ENCODE data around the gene CXCR4. TPM values are rescaled to one million over a fixed set of nuclear protein-coding genes. Genes with fewer than 3 reads are reported as not detected.

The CXCR4 gene
- polyA plus RNA-seq, 1 of the 3 experiments (the other 2 are of a cell fraction): 0.48 TPM

DNA sequence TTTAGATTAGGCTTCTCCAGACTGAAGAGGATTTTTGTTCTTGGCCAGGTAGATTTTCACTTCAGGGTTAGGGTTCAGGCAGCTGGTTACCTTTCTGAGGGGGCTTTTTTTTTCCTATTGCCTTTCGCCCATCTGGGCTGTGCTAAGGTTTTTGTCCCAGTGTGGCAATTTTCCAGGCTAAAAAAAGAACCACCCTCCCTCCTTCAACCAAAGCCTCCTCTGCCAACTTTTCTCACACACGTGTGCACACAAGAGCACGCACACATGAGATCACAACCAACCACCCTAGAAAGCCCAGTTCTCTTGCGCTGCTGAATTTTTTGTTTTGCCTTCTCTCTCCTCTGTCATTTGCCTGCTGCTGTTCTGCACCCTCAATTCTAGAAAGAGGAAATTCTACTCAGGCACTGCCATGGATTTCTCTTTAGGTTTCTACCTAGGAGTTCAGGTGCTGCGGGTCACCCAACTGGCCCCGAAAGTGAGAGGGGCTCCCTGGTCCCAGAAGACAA is 8.5 kb upstream of the CXCR4 start:
- TF ChIP-seq MXI1 (IDR thresholded peaks at IDR 0.05; ENCODE audit: low read depth, low read length) (no peak), NFIC (IDR thresholded peaks at IDR 0.05; ENCODE audit: borderline replicate concordance) (no peak), GABPA (IDR thresholded peaks at IDR 0.05; ENCODE audit: low read depth) (no peak), FOXM1 (IDR thresholded peaks at IDR 0.05; ENCODE audit: low read depth) (no peak), ELF1 (IDR thresholded peaks at IDR 0.05) (no peak)
- TF ChIP-seq, protein P1, sequence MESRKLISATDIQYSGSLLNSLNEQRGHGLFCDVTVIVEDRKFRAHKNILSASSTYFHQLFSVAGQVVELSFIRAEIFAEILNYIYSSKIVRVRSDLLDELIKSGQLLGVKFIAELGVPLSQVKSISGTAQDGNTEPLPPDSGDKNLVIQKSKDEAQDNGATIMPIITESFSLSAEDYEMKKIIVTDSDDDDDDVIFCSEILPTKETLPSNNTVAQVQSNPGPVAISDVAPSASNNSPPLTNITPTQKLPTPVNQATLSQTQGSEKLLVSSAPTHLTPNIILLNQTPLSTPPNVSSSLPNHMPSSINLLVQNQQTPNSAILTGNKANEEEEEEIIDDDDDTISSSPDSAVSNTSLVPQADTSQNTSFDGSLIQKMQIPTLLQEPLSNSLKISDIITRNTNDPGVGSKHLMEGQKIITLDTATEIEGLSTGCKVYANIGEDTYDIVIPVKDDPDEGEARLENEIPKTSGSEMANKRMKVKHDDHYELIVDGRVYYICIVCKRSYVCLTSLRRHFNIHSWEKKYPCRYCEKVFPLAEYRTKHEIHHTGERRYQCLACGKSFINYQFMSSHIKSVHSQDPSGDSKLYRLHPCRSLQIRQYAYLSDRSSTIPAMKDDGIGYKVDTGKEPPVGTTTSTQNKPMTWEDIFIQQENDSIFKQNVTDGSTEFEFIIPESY (IDR thresholded peaks at IDR 0.05; ENCODE audit: borderline replicate concordance, low read depth): no peak
- TF ChIP-seq, protein P2, sequence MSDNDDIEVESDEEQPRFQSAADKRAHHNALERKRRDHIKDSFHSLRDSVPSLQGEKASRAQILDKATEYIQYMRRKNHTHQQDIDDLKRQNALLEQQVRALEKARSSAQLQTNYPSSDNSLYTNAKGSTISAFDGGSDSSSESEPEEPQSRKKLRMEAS (IDR thresholded peaks at IDR 0.05; ENCODE audit: low read depth): no peak
- TF ChIP-seq, protein P3, sequence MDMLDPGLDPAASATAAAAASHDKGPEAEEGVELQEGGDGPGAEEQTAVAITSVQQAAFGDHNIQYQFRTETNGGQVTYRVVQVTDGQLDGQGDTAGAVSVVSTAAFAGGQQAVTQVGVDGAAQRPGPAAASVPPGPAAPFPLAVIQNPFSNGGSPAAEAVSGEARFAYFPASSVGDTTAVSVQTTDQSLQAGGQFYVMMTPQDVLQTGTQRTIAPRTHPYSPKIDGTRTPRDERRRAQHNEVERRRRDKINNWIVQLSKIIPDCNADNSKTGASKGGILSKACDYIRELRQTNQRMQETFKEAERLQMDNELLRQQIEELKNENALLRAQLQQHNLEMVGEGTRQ (IDR thresholded peaks at IDR 0.05; ENCODE audit: borderline replicate concordance, low read depth, low read length): no peak
- TF ChIP-seq, protein P4, sequence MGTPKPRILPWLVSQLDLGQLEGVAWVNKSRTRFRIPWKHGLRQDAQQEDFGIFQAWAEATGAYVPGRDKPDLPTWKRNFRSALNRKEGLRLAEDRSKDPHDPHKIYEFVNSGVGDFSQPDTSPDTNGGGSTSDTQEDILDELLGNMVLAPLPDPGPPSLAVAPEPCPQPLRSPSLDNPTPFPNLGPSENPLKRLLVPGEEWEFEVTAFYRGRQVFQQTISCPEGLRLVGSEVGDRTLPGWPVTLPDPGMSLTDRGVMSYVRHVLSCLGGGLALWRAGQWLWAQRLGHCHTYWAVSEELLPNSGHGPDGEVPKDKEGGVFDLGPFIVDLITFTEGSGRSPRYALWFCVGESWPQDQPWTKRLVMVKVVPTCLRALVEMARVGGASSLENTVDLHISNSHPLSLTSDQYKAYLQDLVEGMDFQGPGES (IDR thresholded peaks at IDR 0.05; ENCODE audit: low read depth, low read length): no peak
- TF ChIP-seq, protein P5, sequence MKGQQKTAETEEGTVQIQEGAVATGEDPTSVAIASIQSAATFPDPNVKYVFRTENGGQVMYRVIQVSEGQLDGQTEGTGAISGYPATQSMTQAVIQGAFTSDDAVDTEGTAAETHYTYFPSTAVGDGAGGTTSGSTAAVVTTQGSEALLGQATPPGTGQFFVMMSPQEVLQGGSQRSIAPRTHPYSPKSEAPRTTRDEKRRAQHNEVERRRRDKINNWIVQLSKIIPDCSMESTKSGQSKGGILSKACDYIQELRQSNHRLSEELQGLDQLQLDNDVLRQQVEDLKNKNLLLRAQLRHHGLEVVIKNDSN (IDR thresholded peaks at IDR 0.05; ENCODE audit: borderline replicate concordance, low read depth): no peak
- H3K9me3 ChIP-seq: no peaks in the 10 kb centered on the region
- H3K4me1 ChIP-seq (ENCODE audit: control insufficient read depth in 1 of 2, insufficient read depth in 2 of 2, low read depth in 1 of 2, low read length in 1 of 2): peaks cover 0 to 2% of the 10 kb centered on the region in 2 experiments; a peak in 1 of 4 replicates
- no peaks in the 10 kb centered on the region for H3K36me3 ChIP-seq (replicated peaks in 1 of 2; ENCODE audit: control insufficient read depth in 1 of 2, insufficient read depth in 2 of 2, low read length in 1 of 2)
- no peak for DNase-seq
- no peaks in the 10 kb centered on the region for H3K9me2 ChIP-seq
- H2AFZ ChIP-seq (ENCODE audit: low read depth): no peak overlapping the region
- 36% methylated on average over 6 of the region's 6 CpGs for WGBS (ENCODE audit: low lambda C conversion rate)
- H3K4me3 ChIP-seq (ENCODE audit: low read depth in 2 of 2, low read length in 1 of 2): no peak overlapping the region
- CTCF ChIA-PET: no interaction called here
- H3F3A ChIP-seq (replicated peaks; ENCODE audit: insufficient read depth): no peaks in the 10 kb centered on the region
- no peak overlapping the region for H3K9ac ChIP-seq
- no peaks in the 10 kb centered on the region for H3K79me2 ChIP-seq (ENCODE audit: insufficient read depth)
- peaks cover 7% of the 10 kb centered on the region; the same call in 1 of the 2 replicates for H3K27me3 ChIP-seq (ENCODE audit: insufficient read depth)
- H4K20me1 ChIP-seq (ENCODE audit: insufficient read depth): no peaks in the 10 kb centered on the region
- H3K4me2 ChIP-seq: no peak overlapping the region
- POLR2A ChIA-PET: no interaction called here
- no peak overlapping the region for H3K27ac ChIP-seq (ENCODE audit: low read depth in 2 of 2, low read length in 1 of 2)

DNA sequence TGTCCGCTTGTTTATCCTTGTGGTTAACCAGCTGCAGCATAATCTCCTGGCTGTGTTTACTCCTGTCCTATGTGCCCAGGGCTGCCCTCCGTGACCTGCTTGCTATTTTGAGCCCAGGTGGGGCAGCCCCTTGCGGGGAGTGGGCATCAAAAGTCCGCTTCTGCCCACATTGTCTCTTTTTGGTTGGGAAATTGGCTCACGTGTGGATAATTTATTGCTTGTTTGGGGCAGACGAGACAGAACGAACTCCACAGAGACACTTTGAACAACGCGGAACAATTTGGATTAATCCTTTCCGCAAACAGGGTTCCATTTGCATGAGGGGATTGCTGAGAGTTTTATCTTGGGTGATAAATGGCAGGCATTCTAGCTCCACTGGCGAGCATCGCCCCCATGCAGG is 8.1 kb upstream of the CXCR4 start:
- no peak overlapping the region for H2AFZ ChIP-seq (ENCODE audit: low read depth)
- no peak overlapping the region for H3K4me2 ChIP-seq
- no peak overlapping the region for H3K4me3 ChIP-seq (ENCODE audit: low read depth in 2 of 2, low read length in 1 of 2)
- H3F3A ChIP-seq (replicated peaks; ENCODE audit: insufficient read depth): no peaks in the 10 kb centered on the region
- no peaks in the 10 kb centered on the region for H3K9me2 ChIP-seq
- CTCF ChIA-PET: interaction anchor here (0.6 kb wide), 1 partner anchor 206 kb away, joined by 3 read pairs; no protein-coding TSS in a partner anchor
- H3K27ac ChIP-seq (ENCODE audit: low read depth in 2 of 2, low read length in 1 of 2): no peak overlapping the region
- H3K79me2 ChIP-seq (ENCODE audit: insufficient read depth): no peaks in the 10 kb centered on the region
- no peaks in the 10 kb centered on the region for H3K36me3 ChIP-seq (replicated peaks in 1 of 2; ENCODE audit: control insufficient read depth in 1 of 2, insufficient read depth in 2 of 2, low read length in 1 of 2)
- DNase-seq: no peak
- POLR2A ChIA-PET: no interaction called here
- 48% methylated on average over 11 of the region's 12 CpGs for WGBS (ENCODE audit: low lambda C conversion rate)
- no peak overlapping the region for H3K9ac ChIP-seq
- peaks cover 7% of the 10 kb centered on the region; the same call in 1 of the 2 replicates for H3K27me3 ChIP-seq (ENCODE audit: insufficient read depth)
- no peaks in the 10 kb centered on the region for H3K9me3 ChIP-seq
- no peaks in the 10 kb centered on the region for H4K20me1 ChIP-seq (ENCODE audit: insufficient read depth)
- peaks cover 0 to 2% of the 10 kb centered on the region in 2 experiments; a peak in 1 of 4 replicates for H3K4me1 ChIP-seq (ENCODE audit: control insufficient read depth in 1 of 2, insufficient read depth in 2 of 2, low read depth in 1 of 2, low read length in 1 of 2)
- TF ChIP-seq FOXJ3 (CRISPR knock-in tag; IDR thresholded peaks at IDR 0.05) (no peak), FOXM1 (IDR thresholded peaks at IDR 0.05; ENCODE audit: low read depth) (no peak), POLR2AphosphoS5 (IDR thresholded peaks at IDR 0.05; ENCODE audit: low read depth, low read length) (no peak), ELF1 (IDR thresholded peaks at IDR 0.05) (no peak), NFIC (IDR thresholded peaks at IDR 0.05; ENCODE audit: borderline replicate concordance) (no peak), TAF1 (IDR thresholded peaks at IDR 0.05; ENCODE audit: borderline replicate concordance, low read depth, low read length) (no peak), RAD21 (IDR thresholded peaks at IDR 0.05; ENCODE audit: low read length) (no peak), CHD2 (IDR thresholded peaks at IDR 0.05; ENCODE audit: low read length, partially characterized antibody) (no peak), FOSL2 (IDR thresholded peaks at IDR 0.05; ENCODE audit: borderline replicate concordance, low read depth) (no peak)
- TF ChIP-seq, protein P6, sequence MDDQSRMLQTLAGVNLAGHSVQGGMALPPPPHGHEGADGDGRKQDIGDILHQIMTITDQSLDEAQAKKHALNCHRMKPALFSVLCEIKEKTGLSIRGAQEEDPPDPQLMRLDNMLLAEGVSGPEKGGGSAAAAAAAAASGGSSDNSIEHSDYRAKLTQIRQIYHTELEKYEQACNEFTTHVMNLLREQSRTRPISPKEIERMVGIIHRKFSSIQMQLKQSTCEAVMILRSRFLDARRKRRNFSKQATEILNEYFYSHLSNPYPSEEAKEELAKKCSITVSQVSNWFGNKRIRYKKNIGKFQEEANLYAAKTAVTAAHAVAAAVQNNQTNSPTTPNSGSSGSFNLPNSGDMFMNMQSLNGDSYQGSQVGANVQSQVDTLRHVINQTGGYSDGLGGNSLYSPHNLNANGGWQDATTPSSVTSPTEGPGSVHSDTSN (IDR thresholded peaks at IDR 0.05): no peak
- TF ChIP-seq, protein P3 (IDR thresholded peaks at IDR 0.05; ENCODE audit: borderline replicate concordance, low read depth, low read length): no peak
- TF ChIP-seq, protein P2 (IDR thresholded peaks at IDR 0.05; ENCODE audit: low read depth): no peak
- TF ChIP-seq, protein P4 (IDR thresholded peaks at IDR 0.05; ENCODE audit: low read depth, low read length): no peak

All from SK-N-SH (cell line).